Right lobe of liver (tissue), 6 donors: ENCODE data around the gene PRKAG2. TPM values are rescaled to one million over a fixed set of nuclear protein-coding genes. Genes with fewer than 3 reads are reported as not detected.
"Not testable (repeated sequence)": the region's sequence is repeated elsewhere in the genome, so short reads cannot be mapped to it uniquely, and the experiment has no call there.

Experiments
- ATAC-seq, 4 donors: fragments of 200-7000 bp; cut with Tn5 transposase; one replicate each; pipeline ENCODE4 v1.9.1; 2020; ENCODE audit warnings: mild to moderate bottlenecking in 4 of 4, moderate library complexity in 4 of 4
- DNase-seq, 3 donors: peaks; one replicate each; pipeline ENCODE4 v3.0.0-alpha.2; 2020
- H3K27ac ChIP-seq, 3 donors: fragments of 200-600 bp; one replicate each; pipeline ENCODE4 v1.8.0; 2022
- H3K27me3 ChIP-seq, 2 donors: fragments of 200-600 bp; one replicate each; pipeline ENCODE4 v1.8.0; 2022
- H3K36me3 ChIP-seq, 4 donors: fragments of 200-600 bp; sonication (generic) in 1 of 4; one replicate each; pipeline versions ENCODE4 v1.5.1 to v1.8.0; 2017 to 2022; ENCODE audit warnings: control low read depth in 1 of 4
- H3K4me1 ChIP-seq, 4 donors: fragments of 200-600 bp; sonication (generic) in 1 of 4; one replicate each; pipeline versions ENCODE4 v1.5.1 to v1.8.0; 2017 to 2022; ENCODE audit warnings: control low read depth in 1 of 4
- H3K4me3 ChIP-seq, 3 donors: fragments of 200-600 bp; one replicate each; pipeline ENCODE4 v1.8.0; 2022
- H3K9me3 ChIP-seq, 4 donors: fragments of 200-600 bp; sonication (generic) in 1 of 4; one replicate each; pipeline versions ENCODE4 v1.5.1 to v1.8.0; 2017 to 2022; ENCODE audit warnings: control low read depth in 1 of 4
- CTCF ChIP-seq, 4 donors: fragments of 200-600 bp in 3 of 4; fragments of 450-650 bp in 1 of 4; IDR thresholded peaks; one replicate each; pipeline versions ENCODE4 v1.5.1 to v1.8.0; 2016 to 2022; ENCODE audit warnings: antibody characterized with exemption in 4 of 4, mild to moderate bottlenecking in 2 of 4
- POLR2A ChIP-seq: fragments of 450-650 bp; IDR thresholded peaks from one replicate; pipeline ENCODE4 v1.6.1; 2017; ENCODE audit warnings: antibody characterized with exemption, mild to moderate bottlenecking
- WGBS: methylation state at CpG from one replicate; pipeline ENCODE4 v1.1.6; 2018; ENCODE audit warnings: low coverage, low lambda C conversion rate; ENCODE audit not compliant: insufficient coverage; ENCODE audit errors: missing lambda C conversion rate; 5-methylcytosine and 5-hydroxymethylcytosine counted together
- intact Hi-C, 2 donors: fragments of 100-400 bp; cut with DNase I; formaldehyde crosslinking; loops; one replicate each; pipeline versions ENCODE4 v1.11.2 to v1.14.1; 2022
- total RNA-seq, 6 experiments: library from RNA; depleted of rRNA in 2 of 6; stranded (reverse); fragments of >200 nt in 2 of 6; fragmentation: NEBNext Ultra II Directional in 3 of 6; extraction: Animal tissue kit (Norgen Biotek cat#: 25700) in 3 of 6; gene quantifications; one replicate each; pipeline versions ENCODE4 v1.1.0 to v1.2.4, GENCODE V29; 2016 to 2023
- donor health status: DM: no; HTN: yes; CAD: no.
- donor health status: DM: no; HTN: no; CAD: no.
- donor health status: DM: no; HTN: no; CAD: no.
- donor health status: DM: no; HTN: yes; CAD: no.
- donor health status: DM: no; HTN: yes; CAD: no.

Gene PRKAG2
- total RNA-seq, 6 experiments from 2014 or later, result 20.6 to 63.6 (median 29.5) TPM

- peak overlapping the region in 2 of 3 donors; percentile 98 to 99 for H3K27ac ChIP-seq
- ATAC-seq (no peak), DNase-seq (peak in 2 of 3 donors; percentile 59 to 67)
- no peaks in the 10 kb centered on the region for H3K27me3 ChIP-seq
- no peaks in the 10 kb centered on the region for H3K9me3 ChIP-seq
- peak overlapping the region; percentile 84 to 98 (median 84) for H3K4me3 ChIP-seq
- H3K36me3 ChIP-seq, result no peaks in the 10 kb centered on the region
- peak in 1 of 4 donors; percentile 6 for TF ChIP-seq CTCF (IDR thresholded peaks at IDR 0.05)
- TF ChIP-seq POLR2A, result no peak
- peaks cover 0 to 21% (median 0%) of the 10 kb centered on the region in 4 donors for H3K4me1 ChIP-seq
- 23% methylated on average over 8 of the region's 30 CpGs for WGBS
- intact Hi-C loops, result loop anchor here in 1 of 2 donors (5.0 kb wide), 1 partner anchor 39 kb away; no protein-coding TSS in a partner anchor
These were observed 1.3 kb upstream of the PRKAG2 start for GRCh38 chr7:151877911-151878835.

GRCh38 chr7:151875942-151876898 lies 695 bp downstream of the PRKAG2 start:
- H3K4me1 ChIP-seq, result peaks cover 0 to 33% (median 8%) of the 10 kb centered on the region in 4 donors
- intact Hi-C loops, result loop anchor here in 1 of 2 donors (5.0 kb wide), 1 partner anchor 41 kb away; no protein-coding TSS in a partner anchor
- DNase-seq, result peak; percentile 91 to 95 (median 94)
- peak; percentile 70 to 79 (median 72) for ATAC-seq
- TF ChIP-seq CTCF (IDR thresholded peaks at IDR 0.05) (no peak), POLR2A (no peak)
- no peaks in the 10 kb centered on the region for H3K36me3 ChIP-seq
- peak overlapping the region; percentile 84 to 98 (median 84) for H3K4me3 ChIP-seq
- 1% methylated on average over 27 of the region's 93 CpGs for WGBS
- H3K27ac ChIP-seq, result peak overlapping the region; percentile 90 to 99 (median 98)
- H3K9me3 ChIP-seq, result no peaks in the 10 kb centered on the region
- no peaks in the 10 kb centered on the region for H3K27me3 ChIP-seq

- H3K27me3 ChIP-seq, ATAC-seq, H3K36me3 ChIP-seq, intact Hi-C loops, H3K9me3 ChIP-seq: not testable (repeated sequence)
- WGBS, result 11% methylated on average over 4 of the region's 4 CpGs
- DNase-seq, result peak in 1 of 3 donors; percentile 35
- Histone ChIP-seq H3K4me3 (peak overlapping the region in 2 of 3 donors; percentile 84), H3K27ac (peak overlapping the region; percentile 70 to 99 (median 98)), H3K4me1 (peaks cover 0 to 43% (median 16%) of the 10 kb centered on the region in 4 donors)
These were observed 2.4 kb downstream of the PRKAG2 start for GRCh38 chr7:151874479-151874878.

- WGBS, result 32% methylated on average over 7 of the region's 11 CpGs
- H3K36me3 ChIP-seq, result no peaks in the 10 kb centered on the region
- H3K9me3 ChIP-seq, result no peaks in the 10 kb centered on the region
- intact Hi-C loops, result no loop called here
- DNase-seq, result peak in 1 of 3 donors; percentile 50
- H3K4me1 ChIP-seq, result peaks cover 0 to 53% (median 22%) of the 10 kb centered on the region in 4 donors
- no peak for ATAC-seq
- TF ChIP-seq POLR2A (no peak), CTCF (IDR thresholded peaks at IDR 0.05) (no peak)
- H3K27ac ChIP-seq, result peak overlapping the region in 2 of 3 donors; percentile 3 to 43
- no peak overlapping the region for H3K4me3 ChIP-seq
- H3K27me3 ChIP-seq, result no peaks in the 10 kb centered on the region
These were observed 3.4 kb downstream of the PRKAG2 start for GRCh38 chr7:151873402-151873965.
